Tibial nerve (tissue), 4 donors: ENCODE results near the gene OCA2. TPM values are rescaled to one million over a fixed set of nuclear protein-coding genes. Genes with fewer than 3 reads are reported as not detected.

Experiments used
- DNase-seq, 2 donors: peaks; one replicate each; pipeline ENCODE4 v3.0.0-alpha.2; 2019; ENCODE audit warnings: low spot score in 2 of 2
- H3K27ac ChIP-seq, 4 donors: fragments of 200-600 bp; sonication (generic) in 3 of 4; one replicate each; pipeline ENCODE4 v1.5.1; 2017 to 2019; ENCODE audit warnings: mild to moderate bottlenecking in 1 of 4
- H3K27me3 ChIP-seq, 2 donors: fragments of 200-600 bp; sonication (generic) in 1 of 2; one replicate each; pipeline versions ENCODE4 v1.5.1 to v1.6.0; 2017 to 2019
- H3K36me3 ChIP-seq, 3 donors: fragments of 200-600 bp; sonication (generic); one replicate each; pipeline ENCODE4 v1.5.1; 2018 to 2019
- H3K4me1 ChIP-seq, 4 donors: fragments of 200-600 bp; sonication (generic) in 3 of 4; one replicate each; pipeline ENCODE4 v1.5.1; 2017 to 2019
- H3K4me3 ChIP-seq, 4 donors: fragments of 200-600 bp; sonication (generic) in 3 of 4; one replicate each; pipeline ENCODE4 v1.5.1; 2017 to 2019; ENCODE audit warnings: mild to moderate bottlenecking in 1 of 4, moderate library complexity in 1 of 4
- H3K9me3 ChIP-seq, 4 donors: fragments of 200-600 bp; sonication (generic) in 3 of 4; one replicate each; pipeline ENCODE4 v1.5.1; 2017 to 2019
- CTCF ChIP-seq, 5 experiments: fragments of 200-600 bp in 3 of 5; fragments of 450-650 bp in 2 of 5; sonication (generic) in 3 of 5; IDR thresholded peaks; one replicate each; pipeline ENCODE4 v1.5.1; 2016 to 2019; ENCODE audit warnings: antibody characterized with exemption in 5 of 5, mild to moderate bottlenecking in 3 of 5, moderate library complexity in 2 of 5
- EP300 ChIP-seq, 2 donors: sonication (generic); formaldehyde crosslinking; IDR thresholded peaks; one replicate each; pipeline ENCODE4 v1.6.1; 2017; ENCODE audit warnings: antibody characterized with exemption in 2 of 2, mild to moderate bottlenecking in 1 of 2
- POLR2A ChIP-seq, 2 donors: fragments of 450-650 bp; IDR thresholded peaks; one replicate each; pipeline ENCODE4 v1.6.1; 2017; ENCODE audit warnings: antibody characterized with exemption in 2 of 2, mild to moderate bottlenecking in 2 of 2, moderate library complexity in 2 of 2
- WGBS, 2 donors: methylation state at CpG; one replicate each; pipeline ENCODE4 v1.1.5; 2018; 5-methylcytosine and 5-hydroxymethylcytosine counted together
- total RNA-seq, 4 donors: library from RNA; depleted of rRNA; stranded (reverse); fragments of >200 nt; gene quantifications; one replicate each; pipeline ENCODE4 v1.1.0, GENCODE V29; 2016

The OCA2 gene
- total RNA-seq, 4 donors from 2014 or later = 2.7 to 19.7 (median 6.5) TPM; not detected in 1

DNA sequence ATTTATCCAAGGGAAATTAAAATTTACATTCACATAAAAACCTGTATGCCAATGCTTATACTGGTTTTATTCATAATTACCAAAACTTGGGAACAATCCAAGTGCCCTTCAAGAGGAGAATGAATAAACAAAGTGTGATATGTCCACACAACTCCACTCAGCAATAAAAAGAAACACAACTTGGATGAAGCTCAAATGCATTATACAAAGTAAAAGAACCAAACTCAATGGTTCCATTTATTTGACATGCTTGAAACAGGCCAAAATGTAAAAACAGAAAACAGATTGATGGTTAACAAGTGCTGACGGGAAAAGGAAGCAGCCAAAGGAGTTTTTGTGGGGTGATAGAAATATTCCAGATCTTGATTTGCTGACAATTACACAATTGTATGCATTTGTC, 23.5 kb downstream of the OCA2 start:
- DNase-seq = no peak

GRCh38 chr15:28068930-28069329, 30.2 kb downstream of the OCA2 start:
- H3K36me3 ChIP-seq = no peaks in the 10 kb centered on the region
- no peaks in the 10 kb centered on the region for H3K4me1 ChIP-seq
- 56 to 58% methylated on average over 1 of the region's 1 CpG for WGBS, 2 donors

More for the DNA sequence above, 23.5 kb downstream of the OCA2 start:
- Histone ChIP-seq H3K9me3 (no peaks in the 10 kb centered on the region), H3K36me3 (no peaks in the 10 kb centered on the region), H3K27me3 (no peaks in the 10 kb centered on the region), H3K4me3 (no peak overlapping the region), H3K4me1 (no peaks in the 10 kb centered on the region), H3K27ac (no peak overlapping the region)
- TF ChIP-seq CTCF (IDR thresholded peaks at IDR 0.05) = no peak
- TF ChIP-seq EP300 (IDR thresholded peaks at IDR 0.05) = no peak
- TF ChIP-seq POLR2A (IDR thresholded peaks at IDR 0.05) = no peak
- 31 to 37% methylated on average over 1 of the region's 1 CpG for WGBS, 2 donors

GRCh38 chr15:28066231-28066630, 32.9 kb downstream of the OCA2 start:
- Histone ChIP-seq H3K27me3 (no peaks in the 10 kb centered on the region), H3K36me3 (no peaks in the 10 kb centered on the region), H3K4me1 (no peaks in the 10 kb centered on the region), H3K4me3 (no peak overlapping the region), H3K9me3 (peaks cover 0 to 26% (median 0%) of the 10 kb centered on the region in 4 donors), H3K27ac (no peak overlapping the region)
- DNase-seq = no peak
- TF ChIP-seq POLR2A (IDR thresholded peaks at IDR 0.05) (no peak), CTCF (IDR thresholded peaks at IDR 0.05) (no peak), EP300 (IDR thresholded peaks at IDR 0.05) (no peak)
- WGBS, 2 donors = 24 to 27% methylated on average over 3 of the region's 3 CpGs

More at GRCh38 chr15:28068930-28069329, 30.2 kb downstream of the OCA2 start:
- no peaks in the 10 kb centered on the region for H3K27me3 ChIP-seq
- TF ChIP-seq POLR2A (IDR thresholded peaks at IDR 0.05) (no peak), EP300 (IDR thresholded peaks at IDR 0.05) (no peak), CTCF (IDR thresholded peaks at IDR 0.05) (no peak)
- peaks cover 0 to 10% (median 0%) of the 10 kb centered on the region in 4 donors for H3K9me3 ChIP-seq
- H3K4me3 ChIP-seq = no peak overlapping the region
- no peak for DNase-seq
- no peak overlapping the region for H3K27ac ChIP-seq

DNA sequence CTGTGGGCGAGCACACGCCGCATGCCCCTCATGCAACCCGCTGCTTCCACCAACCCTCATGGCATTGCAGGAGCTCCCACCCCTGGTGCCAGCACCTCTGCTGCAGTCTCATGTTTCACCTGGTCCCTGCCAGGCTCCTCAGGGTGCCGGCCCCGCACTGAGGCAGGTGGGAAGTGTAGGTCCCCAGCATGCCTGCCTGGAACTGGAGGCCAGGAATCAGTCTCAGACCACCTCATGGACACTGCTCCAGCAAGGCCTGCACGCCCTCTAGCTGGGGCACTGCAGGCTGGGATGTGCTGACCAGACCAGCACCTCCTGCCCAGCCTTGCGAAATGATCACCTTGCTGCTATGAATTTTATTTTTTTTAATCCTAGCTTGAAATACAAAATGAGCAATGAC, 39.1 kb downstream of the OCA2 start:
- no peaks in the 10 kb centered on the region for H3K4me1 ChIP-seq
- H3K36me3 ChIP-seq = no peaks in the 10 kb centered on the region
- no peak for TF ChIP-seq POLR2A (IDR thresholded peaks at IDR 0.05)
- no peak for TF ChIP-seq CTCF (IDR thresholded peaks at IDR 0.05)
- TF ChIP-seq EP300 (IDR thresholded peaks at IDR 0.05) = no peak
- WGBS, 2 donors = 83 to 89% methylated on average over 8 of the region's 8 CpGs
- H3K27me3 ChIP-seq = no peaks in the 10 kb centered on the region
- H3K9me3 ChIP-seq = peaks cover 0 to 29% (median 0%) of the 10 kb centered on the region in 4 donors
- DNase-seq = no peak
- H3K4me3 ChIP-seq = no peak overlapping the region
- no peak overlapping the region for H3K27ac ChIP-seq

DNA sequence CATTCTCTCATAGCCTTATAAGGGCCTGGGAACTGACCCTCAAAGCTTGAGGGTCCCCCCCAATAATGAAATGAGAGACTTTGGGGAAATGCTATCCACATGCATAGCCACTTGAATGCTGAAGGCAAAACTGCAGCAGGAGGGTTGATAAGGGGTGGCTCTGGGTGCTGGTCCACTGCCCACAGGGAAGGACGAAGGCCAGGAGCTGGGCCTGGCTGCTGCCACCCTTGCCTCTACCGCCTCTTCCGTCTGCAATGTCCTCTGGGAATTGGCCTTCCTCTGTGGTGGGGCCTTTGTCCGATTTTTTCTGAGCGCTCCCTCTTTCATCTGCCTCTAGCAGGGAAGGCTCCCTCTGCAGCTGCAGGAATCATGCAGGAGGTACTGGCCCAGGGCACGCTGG, 41.0 kb downstream of the OCA2 start:
- no peak for DNase-seq
- peaks cover 0 to 16% (median 0%) of the 10 kb centered on the region in 4 donors for H3K9me3 ChIP-seq
- TF ChIP-seq POLR2A (IDR thresholded peaks at IDR 0.05) (no peak), CTCF (IDR thresholded peaks at IDR 0.05) (no peak), EP300 (IDR thresholded peaks at IDR 0.05) (no peak)
- WGBS, 2 donors = 84 to 92% methylated on average over 6 of the region's 6 CpGs
- no peaks in the 10 kb centered on the region for H3K36me3 ChIP-seq
- H3K27ac ChIP-seq = no peak overlapping the region
- H3K4me3 ChIP-seq = no peak overlapping the region
- no peaks in the 10 kb centered on the region for H3K4me1 ChIP-seq
- H3K27me3 ChIP-seq = no peaks in the 10 kb centered on the region
